ENCODE data around the gene XPC. TPM values are rescaled to one million over a fixed set of nuclear protein-coding genes. Genes with fewer than 3 reads are reported as not detected.

The XPC gene
- polyA plus RNA-seq, 1 of the 3 experiments (the other 2 are of a cell fraction) = 50.0 TPM

- TF ChIP-seq ZBTB33 (IDR thresholded peaks at IDR 0.05; ENCODE audit: borderline replicate concordance, low read depth) = no peak
- peak in 1 of 2 experiments; percentile 58; a peak in 1 of 4 replicates for TF ChIP-seq EP300 (IDR thresholded peaks at IDR 0.05; ENCODE audit: borderline replicate concordance in 1 of 2, low read depth in 1 of 2, low read length in 1 of 2)
- no peak for TF ChIP-seq EZH2phosphoT487 (IDR thresholded peaks at IDR 0.05; ENCODE audit: borderline replicate concordance, low read depth)
- no peak for TF ChIP-seq ELF1 (IDR thresholded peaks at IDR 0.05)
- TF ChIP-seq IRF3 (IDR thresholded peaks at IDR 0.05; ENCODE audit: low read depth, low read length) = no peak
- no peak for TF ChIP-seq YY1 (IDR thresholded peaks at IDR 0.05; ENCODE audit: low read depth)
- TF ChIP-seq PBX3 (IDR thresholded peaks at IDR 0.05) = peak; percentile 58; the same call in 1 of the 2 replicates
- TF ChIP-seq MEF2A (IDR thresholded peaks at IDR 0.05; ENCODE audit: borderline replicate concordance, low read depth) = peak; percentile 54; the same call in 1 of the 2 replicates
- no peak for TF ChIP-seq USF2 (IDR thresholded peaks at IDR 0.05; ENCODE audit: borderline replicate concordance, low read depth, low read length)
- TF ChIP-seq GABPA (IDR thresholded peaks at IDR 0.05; ENCODE audit: low read depth) = no peak
- no peak; the same call in 1 of the 2 replicates for TF ChIP-seq POLR2AphosphoS5 (IDR thresholded peaks at IDR 0.05; ENCODE audit: low read depth, low read length)
- no peak for TF ChIP-seq TEAD4 (IDR thresholded peaks at IDR 0.05; ENCODE audit: borderline replicate concordance, insufficient read depth)
- TF ChIP-seq JUND (IDR thresholded peaks at IDR 0.05) = peak; percentile 81
- TF ChIP-seq RCOR1 (IDR thresholded peaks at IDR 0.05; ENCODE audit: low read length) = no peak
- no peak for TF ChIP-seq FOXJ3 (CRISPR knock-in tag; IDR thresholded peaks at IDR 0.05)
- TF ChIP-seq RAD21 (IDR thresholded peaks at IDR 0.05; ENCODE audit: low read length) = no peak
- TF ChIP-seq NFIC (IDR thresholded peaks at IDR 0.05; ENCODE audit: borderline replicate concordance) = peak; percentile 69; the same call in 1 of the 2 replicates
- peak; percentile 81 for TF ChIP-seq MAX (IDR thresholded peaks at IDR 0.05; ENCODE audit: low read depth)
These were observed 34.9 kb downstream of the XPC start (continued) for GRCh38 chr3:14143271-14144225.

Data from SK-N-SH (cell line).